HG03139 (cell line): ENCODE measurements around the gene SLAMF1.

Source experiments
- ATAC-seq: cut with Tn5 transposase; IDR thresholded peaks from one replicate; pipeline ENCODE4 v1.9.1; 2021; ENCODE audit not compliant: unreplicated experiment

The SLAMF1 gene

DNA sequence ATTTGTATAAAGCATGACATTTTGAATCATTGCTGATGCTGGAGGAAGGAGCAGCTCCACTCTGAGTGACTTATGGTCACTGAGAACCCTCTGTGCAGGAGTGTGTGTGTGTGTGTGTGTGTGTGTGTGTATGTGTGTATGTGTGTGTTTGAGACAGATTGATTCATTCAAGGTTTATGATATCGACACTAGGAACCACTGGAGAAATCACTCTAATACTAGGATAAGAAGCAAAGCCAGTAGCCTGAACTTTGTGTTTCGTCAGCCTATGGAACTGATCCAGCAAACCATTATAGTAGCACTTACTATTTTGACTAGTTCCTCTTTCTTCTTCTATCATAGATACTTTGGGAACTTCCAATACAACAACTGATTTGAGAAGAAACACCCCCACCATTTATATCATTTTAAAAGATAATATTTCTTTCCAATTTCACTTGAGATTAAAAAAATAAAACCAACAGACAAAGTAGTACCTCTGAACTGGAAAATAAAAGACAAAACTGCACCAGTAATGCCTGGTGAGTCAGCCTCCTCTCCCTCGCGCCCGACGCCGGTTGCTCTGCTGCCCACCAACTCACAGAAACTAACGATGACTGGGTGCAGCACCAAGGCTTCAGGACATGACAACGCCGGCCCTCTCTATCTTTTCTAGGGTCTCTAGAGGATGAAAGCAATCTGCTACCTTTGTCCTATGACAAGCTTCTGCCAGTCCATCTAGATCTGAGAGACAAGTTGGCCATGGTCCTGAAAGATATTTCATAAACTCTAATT is 20.9 kb downstream of the SLAMF1 start:
- no peak for ATAC-seq

DNA sequence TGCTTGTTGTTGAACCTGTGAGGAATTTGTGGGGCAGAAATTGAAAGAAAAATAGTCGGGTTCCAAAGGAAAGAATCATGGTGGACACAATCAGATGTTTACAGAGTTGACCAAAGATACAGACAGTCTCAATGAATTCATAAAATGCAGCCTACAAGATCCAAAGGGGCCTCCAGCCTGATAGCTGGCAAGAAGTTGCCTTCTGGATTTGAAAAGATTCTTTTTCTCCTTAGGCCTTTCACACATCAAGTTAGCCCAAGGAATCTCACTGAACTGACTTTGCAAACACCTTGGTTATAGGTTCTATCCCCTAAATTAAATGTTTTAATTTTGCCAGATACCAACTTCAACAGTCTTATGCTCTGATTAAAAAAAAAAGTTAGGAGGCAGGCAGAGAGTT is 21.5 kb downstream of the SLAMF1 start:
- ATAC-seq, result no peak

DNA sequence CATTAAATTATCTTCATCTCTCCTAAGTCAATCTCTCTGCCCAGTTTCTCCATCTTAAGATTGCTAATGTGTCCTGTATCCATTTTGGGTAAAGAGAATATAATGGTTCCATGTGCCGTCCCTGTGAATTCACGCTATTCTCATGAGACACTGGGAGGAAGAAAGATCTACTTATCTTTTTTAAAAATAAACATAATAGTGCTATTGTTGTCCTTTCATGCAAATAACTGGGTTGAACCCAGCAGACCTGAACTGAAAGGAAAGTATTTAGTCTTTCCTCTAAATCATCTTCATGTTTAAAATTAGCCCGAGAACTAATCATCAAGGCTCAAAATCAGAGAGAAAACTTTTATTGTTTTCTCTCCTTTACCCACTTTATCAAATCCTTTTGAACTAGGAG is 22.4 kb downstream of the SLAMF1 start:
- ATAC-seq, result no peak

DNA sequence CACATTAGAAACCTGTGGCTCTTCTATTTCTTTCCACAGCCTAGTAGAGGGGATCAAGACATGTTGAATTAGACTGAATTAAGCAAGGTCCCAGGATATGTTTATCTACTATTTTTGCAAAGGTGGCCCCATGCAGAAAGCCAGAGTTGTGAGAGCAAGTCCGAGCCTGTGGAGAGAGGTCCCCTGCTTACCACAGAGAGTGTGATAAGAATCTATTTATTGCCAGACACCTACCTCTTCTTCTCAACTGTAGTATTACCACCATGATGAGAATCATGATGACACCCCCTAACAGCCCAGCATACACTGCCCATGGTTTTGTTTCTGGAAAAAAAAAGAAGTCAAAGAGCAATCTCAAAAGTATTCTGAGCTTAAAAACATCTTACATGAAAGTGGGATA is 23.0 kb downstream of the SLAMF1 start:
- no peak for ATAC-seq

DNA sequence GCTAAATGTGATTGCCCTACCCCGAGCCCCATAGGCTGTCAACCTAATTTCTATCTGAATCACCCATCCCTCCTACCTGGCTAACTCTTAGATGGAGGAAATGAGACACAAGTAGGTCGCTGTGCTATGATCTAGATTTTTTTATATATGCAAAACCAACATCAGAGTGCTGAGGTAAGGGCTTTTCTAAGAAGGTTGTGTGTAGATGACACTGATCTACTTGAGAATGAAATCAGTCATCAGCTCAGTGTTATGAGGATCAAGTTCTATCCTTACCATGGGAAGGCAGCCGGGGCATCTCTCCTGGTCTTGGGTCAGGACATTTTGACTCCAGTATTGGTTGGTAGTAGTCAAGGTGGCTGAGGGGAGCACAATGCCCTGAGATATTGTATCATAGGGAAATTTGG is 23.6 kb downstream of the SLAMF1 start:
- ATAC-seq, result no peak

DNA sequence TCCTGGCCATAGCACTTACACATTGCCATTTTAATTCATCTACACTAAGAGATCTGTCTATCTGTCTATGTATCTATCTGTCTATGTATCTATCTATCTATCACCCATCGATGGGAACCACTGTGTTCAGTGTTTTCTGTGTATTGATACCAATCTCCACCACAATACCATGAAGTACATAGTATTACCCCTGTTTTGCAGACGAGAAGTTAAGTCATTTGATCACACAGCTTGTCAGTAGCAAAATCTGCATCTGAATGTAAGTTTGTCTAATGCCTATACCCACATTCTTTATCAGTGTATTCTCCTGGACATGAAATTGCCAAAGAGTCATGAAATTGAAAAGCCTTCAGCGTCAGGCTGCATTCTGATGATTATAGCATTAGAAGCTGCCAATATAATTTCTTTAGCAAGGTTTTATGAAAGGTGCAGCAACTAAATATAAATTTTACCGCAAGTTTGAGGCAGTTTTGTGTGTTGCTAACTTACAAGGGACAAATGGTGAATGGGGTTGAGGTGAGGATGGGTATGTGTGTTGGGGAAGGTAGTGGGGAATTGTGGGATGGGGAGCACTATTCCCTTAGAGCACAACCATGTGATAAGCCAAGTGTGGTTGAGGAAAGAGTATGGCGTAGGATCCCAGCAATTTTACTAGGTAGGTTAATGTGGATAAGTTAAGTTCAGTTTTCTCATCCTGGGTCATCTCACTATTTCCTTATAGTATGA is 24.2 kb downstream of the SLAMF1 start:
- no peak for ATAC-seq

DNA sequence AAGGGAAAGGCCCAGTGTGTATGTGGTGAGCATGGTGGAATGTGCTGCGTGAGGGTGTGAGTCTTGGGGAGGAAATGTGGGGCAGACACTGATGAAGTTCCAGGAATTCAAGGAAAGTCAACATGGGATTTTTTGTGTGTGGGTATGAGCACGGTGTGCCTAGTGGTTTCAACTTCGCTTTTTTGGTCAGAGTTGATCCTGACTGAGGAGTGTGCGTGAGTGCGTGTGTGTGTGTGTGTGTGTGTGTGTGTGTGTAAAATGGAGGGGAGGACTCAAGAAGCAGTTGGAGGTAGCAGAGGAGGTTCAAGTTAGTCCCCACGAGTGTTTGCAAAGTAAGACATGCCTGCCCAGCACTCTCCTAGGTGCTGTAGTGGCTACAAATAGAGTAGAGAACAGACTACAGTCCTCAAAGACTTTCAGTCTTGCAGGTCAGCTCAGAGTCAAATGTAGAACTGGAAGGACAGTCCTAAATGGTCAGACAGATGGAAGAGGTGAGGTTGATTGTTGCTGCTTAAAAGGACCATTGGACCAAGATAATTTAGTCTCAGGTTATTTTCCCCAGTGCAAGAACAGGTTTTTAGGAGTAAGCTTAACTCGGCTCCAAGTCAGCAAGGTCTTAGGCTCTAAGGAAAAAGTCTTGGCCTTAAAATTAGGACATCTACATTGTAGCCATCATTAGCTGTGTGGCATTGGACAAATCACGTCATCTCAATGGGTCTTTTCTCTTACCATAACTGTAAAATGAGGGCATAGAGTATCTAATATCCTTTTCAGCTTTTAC is 25.0 kb downstream of the SLAMF1 start:
- no peak for ATAC-seq

DNA sequence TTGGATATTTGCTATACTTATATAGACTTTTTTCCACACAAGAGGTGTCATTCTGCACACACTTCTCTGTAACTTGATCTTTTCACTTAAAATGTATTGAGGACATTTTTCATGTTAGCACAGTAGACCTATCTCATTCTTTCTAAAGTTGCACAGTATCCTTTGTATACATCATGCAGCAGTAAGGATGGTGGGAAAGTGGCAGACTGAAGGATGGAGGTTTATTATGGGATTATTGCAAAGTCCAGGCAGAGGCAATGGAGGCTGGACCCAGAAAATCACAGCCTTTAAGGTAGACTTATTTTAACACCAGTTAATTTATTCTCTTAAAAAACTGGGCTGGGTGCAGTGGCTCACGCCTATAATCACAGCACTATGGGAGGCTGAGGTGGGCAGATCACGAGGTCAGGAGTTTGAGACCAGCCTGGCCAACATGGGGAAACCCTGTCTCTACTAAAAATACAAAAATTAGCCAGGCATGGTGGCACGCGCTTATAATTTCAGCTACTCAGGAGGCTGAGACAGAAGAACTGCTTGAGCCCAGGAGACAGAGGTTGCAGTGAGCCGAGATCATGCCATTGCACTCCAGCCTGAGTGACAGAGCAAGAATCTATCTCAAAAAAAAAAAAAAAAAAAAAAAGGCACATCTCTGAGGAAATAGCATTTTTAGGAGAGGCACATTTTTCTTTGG is 25.8 kb downstream of the SLAMF1 start:
- ATAC-seq, result no peak

DNA sequence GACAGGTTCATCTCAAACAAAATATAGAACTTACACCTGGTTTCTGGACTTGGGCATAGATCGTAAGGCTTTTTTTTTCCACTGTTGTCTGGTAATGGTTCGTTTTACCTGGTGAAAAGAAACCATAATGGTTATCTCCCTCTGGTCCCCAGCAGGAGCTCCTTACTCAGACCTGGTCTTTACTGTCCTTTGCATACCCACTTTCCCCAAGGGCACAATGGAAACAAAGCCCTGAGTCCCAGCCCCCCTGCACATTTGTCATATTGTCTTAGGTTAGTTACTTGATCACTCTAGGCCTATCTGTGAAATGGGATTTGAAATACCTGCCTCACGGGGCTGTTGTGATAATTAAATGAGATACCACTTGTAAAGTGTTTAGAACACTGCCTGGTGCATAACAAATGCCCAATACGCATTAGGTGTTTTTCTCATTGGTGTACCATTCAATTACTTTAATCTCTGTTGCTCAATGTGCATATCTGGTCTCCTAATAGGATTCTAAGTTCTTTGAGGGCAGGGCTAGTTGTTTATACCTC is 27.0 kb downstream of the SLAMF1 start:
- ATAC-seq, result no peak

DNA sequence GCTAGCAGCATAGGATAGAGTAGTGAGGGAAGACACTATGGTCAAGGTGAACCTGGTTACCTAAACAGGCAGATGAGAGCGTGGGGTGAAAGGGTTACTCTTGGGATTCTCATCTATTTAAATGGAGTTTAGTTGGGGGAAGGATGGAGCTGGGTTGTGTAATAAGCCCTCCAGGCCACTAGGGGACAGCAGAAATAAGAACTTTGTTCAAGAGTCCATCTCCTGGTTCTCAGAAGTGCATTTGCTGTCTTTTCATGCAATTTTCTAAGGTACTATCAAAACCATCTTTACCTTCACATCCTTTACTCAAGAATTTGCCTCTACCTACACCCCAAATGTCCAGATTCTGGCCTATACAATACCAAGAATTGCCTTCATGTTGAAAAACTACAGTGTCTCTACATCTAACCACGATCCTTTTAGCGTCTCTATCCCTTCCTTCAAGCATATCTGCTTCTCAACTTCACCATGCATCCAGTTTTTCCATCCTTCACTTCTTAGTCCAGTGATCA is 28.0 kb downstream of the SLAMF1 start:
- ATAC-seq, result no peak

DNA sequence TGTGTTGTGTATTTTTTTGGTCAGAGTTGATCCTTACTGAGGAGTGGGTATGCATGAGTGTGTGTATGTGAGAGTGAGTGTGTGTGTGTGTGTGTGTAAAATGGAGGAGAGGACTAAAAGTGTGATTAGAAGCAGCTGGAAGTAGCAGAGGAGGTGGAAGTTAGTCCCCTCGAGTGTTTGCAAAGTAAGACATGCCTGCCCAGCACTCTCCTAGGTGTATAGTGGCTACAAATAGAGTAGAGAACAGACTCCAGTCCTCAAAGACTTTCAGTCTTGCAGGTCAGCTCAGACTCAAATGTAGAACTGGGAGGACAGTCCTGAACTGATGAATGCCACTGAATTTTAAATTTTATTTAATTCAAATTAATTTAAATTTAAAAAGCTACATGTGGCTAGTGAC is 28.5 kb downstream of the SLAMF1 start:
- no peak for ATAC-seq

DNA sequence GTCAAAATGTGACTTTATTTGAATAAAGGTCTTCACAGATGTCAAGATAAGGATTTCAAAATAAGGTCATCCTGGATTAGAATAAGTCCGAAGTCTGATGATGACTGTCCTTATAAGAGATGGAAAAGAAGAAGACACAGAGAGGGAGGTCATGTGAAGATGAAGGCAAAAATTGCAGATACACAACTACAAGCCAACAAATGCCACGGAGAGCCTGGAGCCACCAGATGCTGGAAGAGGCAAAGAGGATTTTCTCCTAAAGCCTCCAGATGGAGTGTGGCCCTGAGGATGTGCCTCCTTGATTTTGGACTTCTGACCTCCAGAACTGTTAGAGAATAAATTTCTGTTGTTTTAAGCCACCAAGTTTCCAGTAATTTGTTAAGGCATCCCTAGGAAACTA is 31.2 kb downstream of the SLAMF1 start:
- ATAC-seq, result no peak

DNA sequence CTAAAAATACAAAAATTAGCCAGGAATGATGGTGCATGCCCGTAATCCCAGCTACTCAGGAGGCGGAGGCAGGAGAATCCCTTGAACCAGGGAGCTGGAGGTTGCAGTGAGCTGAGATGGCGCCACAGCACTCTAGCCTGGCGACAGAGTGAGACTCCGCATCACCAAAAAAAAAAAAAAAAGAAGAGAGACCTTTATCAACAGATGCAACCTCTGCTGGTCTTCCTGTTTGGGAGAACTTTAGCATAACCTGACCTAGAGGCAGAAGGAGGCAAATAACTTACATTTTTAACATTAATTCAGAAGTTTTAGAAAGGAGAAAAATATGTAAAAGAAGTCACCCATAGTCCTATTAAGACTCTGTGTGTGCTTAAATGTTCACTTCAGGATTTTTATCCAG is 32.4 kb downstream of the SLAMF1 start:
- ATAC-seq, result no peak

DNA sequence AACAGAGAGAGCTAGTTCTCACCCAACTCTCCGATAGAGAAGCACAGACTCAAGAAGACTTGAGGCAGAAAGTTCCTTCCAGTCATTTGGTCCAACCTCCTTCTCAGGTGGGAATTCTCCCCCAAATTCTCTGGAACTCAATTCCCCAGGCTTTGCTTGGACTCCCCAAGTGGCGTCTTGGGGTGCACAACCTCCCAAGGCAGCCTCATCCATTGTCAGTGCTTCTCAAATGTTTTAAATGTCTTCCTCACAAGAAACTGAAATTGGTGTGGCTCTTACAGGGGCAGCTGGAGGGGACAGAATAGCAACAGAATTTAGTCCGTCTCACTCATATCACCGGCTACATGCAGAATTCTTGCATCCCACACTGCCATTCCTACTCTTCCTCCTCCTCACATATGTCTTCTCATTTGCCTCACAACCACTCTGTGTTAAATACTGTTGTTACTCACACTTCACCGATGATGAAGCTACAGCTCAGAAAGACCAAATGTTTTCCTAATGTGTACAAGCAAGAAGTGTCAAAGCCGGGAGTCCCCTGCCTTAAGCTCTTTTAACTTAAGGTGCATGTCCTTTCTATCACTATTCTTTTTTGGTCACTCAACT is 34.1 kb downstream of the SLAMF1 start:
- no peak for ATAC-seq

DNA sequence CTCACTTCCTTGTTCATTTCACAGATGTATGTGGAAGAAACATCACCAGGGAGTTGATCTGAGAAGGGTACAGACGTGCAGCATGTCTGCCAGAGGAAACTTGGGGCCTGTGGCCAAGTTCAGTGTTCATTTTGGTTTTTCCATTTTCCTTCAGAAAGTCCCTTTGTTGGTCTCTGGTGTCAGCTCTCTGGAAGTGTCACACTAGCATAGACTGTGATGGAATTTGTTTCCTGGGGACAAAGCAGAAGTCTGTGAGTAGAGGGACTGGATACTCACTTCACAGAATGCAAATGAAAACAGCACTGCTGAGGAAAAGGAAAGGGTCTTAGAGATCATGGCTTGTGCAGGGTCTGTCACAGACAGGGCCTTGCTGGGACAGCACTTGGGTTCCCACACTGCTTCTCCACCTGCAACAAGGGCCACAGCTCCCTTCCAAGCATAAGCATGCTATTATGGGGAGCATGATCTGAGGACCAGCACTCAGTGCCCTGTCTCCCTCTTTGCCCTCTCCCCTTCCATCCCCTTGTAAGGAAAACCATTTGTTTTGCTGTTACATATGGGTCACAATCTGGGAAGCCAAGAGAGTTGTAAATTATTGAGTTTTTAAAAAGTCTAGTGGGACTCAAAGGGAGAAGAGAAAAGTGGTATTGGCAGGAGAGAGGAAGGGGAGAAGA is 36.1 kb downstream of the SLAMF1 start:
- ATAC-seq, result no peak

DNA sequence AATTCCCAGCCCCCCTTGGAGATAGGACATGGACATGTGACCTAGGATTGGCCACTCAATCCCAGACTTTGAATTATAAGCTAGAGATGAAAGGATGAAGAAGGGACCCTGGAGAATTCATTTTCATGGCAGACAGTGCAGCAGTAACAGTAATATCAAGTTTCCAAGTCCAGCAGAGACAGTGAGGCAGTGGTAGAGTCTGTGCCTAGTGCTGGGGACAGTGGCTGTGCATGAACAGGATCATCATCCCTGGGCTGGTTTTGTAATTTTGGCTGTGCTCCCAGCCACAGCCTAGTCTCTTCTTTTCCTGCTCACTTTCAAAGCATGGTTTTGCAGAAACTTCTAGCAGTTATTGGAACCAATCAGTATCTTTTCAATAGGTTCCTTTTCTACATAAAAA is 37.9 kb downstream of the SLAMF1 start:
- no peak for ATAC-seq

DNA sequence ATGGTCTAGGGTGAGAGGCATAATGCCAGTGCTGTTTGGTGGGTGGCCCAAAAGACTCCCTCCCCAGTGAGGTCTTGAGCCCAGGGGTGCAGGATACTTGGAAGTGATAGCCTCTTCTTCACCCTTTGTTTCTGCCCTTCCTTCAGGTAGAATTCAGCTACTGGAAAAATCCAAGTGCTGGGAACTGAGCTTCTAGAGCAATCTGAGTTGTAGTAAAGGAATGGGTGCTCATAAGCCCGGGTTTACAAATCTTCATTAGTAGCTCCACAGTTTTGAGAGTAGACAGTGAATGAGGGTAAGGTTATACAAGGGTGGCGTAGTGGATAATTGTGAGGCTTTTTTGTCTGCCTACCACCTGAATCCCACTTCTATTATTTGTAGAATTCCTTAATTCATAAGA is 38.3 kb downstream of the SLAMF1 start:
- ATAC-seq, result no peak

DNA sequence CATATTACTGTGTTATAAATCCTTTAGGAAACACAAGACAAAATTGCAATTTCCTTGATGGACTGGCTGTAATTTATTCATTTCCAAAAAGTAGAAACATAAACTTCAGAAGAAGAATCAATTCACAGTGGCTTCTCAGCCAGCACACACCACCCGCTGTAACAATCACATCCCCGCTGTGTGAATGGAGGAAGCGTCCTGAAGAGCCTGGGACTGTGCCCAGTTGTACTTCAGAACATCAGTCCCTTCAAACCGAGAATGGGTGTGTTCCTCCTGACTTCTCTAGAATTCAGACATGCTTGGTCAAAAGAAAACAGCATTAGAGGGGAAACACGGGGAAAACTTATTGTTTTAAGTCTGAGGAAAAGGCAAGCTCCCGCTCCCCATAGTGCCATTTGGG is 38.8 kb downstream of the SLAMF1 start:
- no peak for ATAC-seq

DNA sequence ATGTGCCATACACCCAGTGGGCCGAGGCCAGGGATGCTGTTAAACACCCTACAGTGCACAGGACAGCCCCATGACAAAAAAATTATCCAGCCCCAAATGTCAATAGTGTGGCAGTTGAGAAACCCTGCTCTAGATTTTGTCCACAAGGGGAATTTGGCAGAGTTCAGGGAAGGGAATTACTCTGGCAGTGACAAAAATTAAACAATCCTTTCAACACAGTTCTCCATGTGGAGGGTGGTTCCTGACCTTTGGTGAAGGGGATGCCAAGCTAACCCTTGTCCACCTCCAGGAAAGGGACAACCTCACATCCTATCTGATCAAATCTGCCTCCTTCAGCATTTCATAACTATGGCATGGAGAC is 39.2 kb downstream of the SLAMF1 start:
- no peak for ATAC-seq
